Panc1 (cell line): ENCODE measurements around the gene HNRNPA1. TPM values are rescaled to one million over a fixed set of nuclear protein-coding genes. Genes with fewer than 3 reads are reported as not detected.

Experiments
- ATAC-seq: fragments of 200-7000 bp; cut with Tn5 transposase; 2 replicates; pipeline ENCODE4 v1.9.1; 2020; ENCODE audit warnings: mild to moderate bottlenecking, moderate library complexity
- BruUV-seq: library from RNA; stranded (reverse); fragments of 400-500 nt; replicated peaks from 2 replicates; lab custom pipeline; 2021; lab: Mats Ljungman, UMichigan
- CTCF ChIA-PET: fragments of 300-600 bp; sonication (Branson Sonifier 250); formaldehyde crosslinking; loops from one replicate; lab custom pipeline; 2022; ENCODE audit warnings: antibody characterized with exemption; lab: Charles Lee
- POLR2A ChIA-PET: fragments of 300-600 bp; sonication (Branson Sonifier 250); formaldehyde crosslinking; loops from one replicate; lab custom pipeline; 2022; ENCODE audit warnings: antibody characterized with exemption; lab: Charles Lee
- DNase-seq: peaks from one replicate; pipeline ENCODE4 v3.0.0-alpha.2; 2010; ENCODE audit warnings: low read depth, low spot score
- H3K27ac ChIP-seq: 2 replicates; pipeline ENCODE4 v1.5.1; 2011; ENCODE audit warnings: mild to moderate bottlenecking, low read length, inconsistent platforms
- H3K27me3 ChIP-seq: fragments of 200-500 bp; sonication (Bioruptor generic); 2 replicates; pipeline ENCODE4 v1.6.0; 2014; ENCODE audit warnings: low read length, inconsistent platforms; ENCODE audit not compliant: control insufficient read depth, insufficient read depth
- H3K36me3 ChIP-seq: fragments of 200-500 bp; sonication (Bioruptor generic); 2 replicates; pipeline ENCODE4 v1.5.1; 2014; ENCODE audit warnings: inconsistent platforms, mild to moderate bottlenecking, low read length, moderate library complexity; ENCODE audit not compliant: control insufficient read depth, insufficient read depth
- H3K4me1 ChIP-seq: 2 replicates; pipeline ENCODE4 v1.5.1; 2011; ENCODE audit warnings: inconsistent platforms, mild to moderate bottlenecking, low read length, moderate library complexity; ENCODE audit not compliant: control insufficient read depth, insufficient read depth
- H3K4me3 ChIP-seq, 2 experiments: 2 replicates each; pipeline ENCODE4 v1.5.1; 2011 to 2012; ENCODE audit warnings: low read depth in 2 of 2, low read length in 2 of 2, mild to moderate bottlenecking in 2 of 2, inconsistent platforms in 1 of 2, moderate library complexity in 1 of 2
- H3K9me3 ChIP-seq: fragments of 200-500 bp; sonication (Bioruptor generic); 2 replicates; pipeline ENCODE4 v1.5.1; 2014; ENCODE audit warnings: low read depth, mild to moderate bottlenecking, inconsistent platforms, low read length, moderate library complexity; ENCODE audit not compliant: control insufficient read depth, insufficient read depth
- POLR2AphosphoS5 ChIP-seq: IDR thresholded peaks from 2 replicates; pipeline ENCODE4 v1.6.1; 2012; ENCODE audit warnings: mild to moderate bottlenecking, low read depth, low read length, moderate library complexity
- REST ChIP-seq, 2 experiments: IDR thresholded peaks; 2 replicates each; pipeline ENCODE4 v1.6.1; 2011 to 2012; ENCODE audit warnings: low read depth in 2 of 2, control low read depth in 1 of 2, low read length in 1 of 2, mild to moderate bottlenecking in 1 of 2, moderate library complexity in 1 of 2; ENCODE audit not compliant: insufficient read depth in 1 of 2
- SIN3A ChIP-seq: IDR thresholded peaks from 2 replicates; pipeline ENCODE4 v1.6.1; 2012; ENCODE audit warnings: low read depth, mild to moderate bottlenecking, low read length, moderate library complexity, borderline replicate concordance; ENCODE audit not compliant: insufficient read depth
- TCF7L2 ChIP-seq: IDR thresholded peaks from 2 replicates; pipeline ENCODE4 v1.6.1; 2011; ENCODE audit warnings: mild to moderate bottlenecking, low read depth, low read length, inconsistent platforms
- in situ Hi-C: cut with HindIII; loops from 2 replicates; pipeline ENCODE4 v1.10.0; 2016; ENCODE audit warnings: low sequenced_read_pairs, low pct_unique_long_range_greater_than_20kb
- intact Hi-C: fragments of 100-400 bp; cut with micrococcal nuclease; formaldehyde crosslinking; loops from one replicate; pipeline ENCODE4 v1.10.0; 2022; ENCODE audit not compliant: unreplicated experiment
- total RNA-seq: library from RNA; stranded (reverse); gene quantifications from one replicate; pipeline ENCODE4 v1.2.1, GENCODE V29; 2021; ENCODE audit not compliant: unreplicated experiment

HNRNPA1 gene
- total RNA-seq, 1 experiment from 2014 or later, result 689 TPM

- POLR2A ChIA-PET, result no interaction called here
- Histone ChIP-seq H3K27me3 (no peaks in the 10 kb centered on the region), H3K4me1 (peaks cover 19% of the 10 kb centered on the region; the same call in 1 of the 2 replicates), H3K9me3 (no peaks in the 10 kb centered on the region), H3K27ac (no peak overlapping the region), H3K4me3 (no peak overlapping the region), H3K36me3 (no peaks in the 10 kb centered on the region; the same call in 1 of the 2 replicates)
- intact Hi-C loops, result no loop called here
- BruUV-seq, result no TSS peak
- no peak for ATAC-seq
- in situ Hi-C loops, result no loop called here
- no peak for DNase-seq
- no peak for TF ChIP-seq POLR2AphosphoS5
- no peak for TF ChIP-seq TCF7L2
- no peak for TF ChIP-seq SIN3A
- no peak for TF ChIP-seq REST (IDR thresholded peaks at IDR 0.05; ENCODE audit: insufficient read depth in 1 of 2, low read depth in 2 of 2, low read length in 1 of 2)
- CTCF ChIA-PET, result interaction anchor here (0.8 to 0.9 kb wide), 2 partner anchors 9 to 26 kb away, joined by 3 to 4 read pairs; partner anchors contain the start of gene COPZ1
These were observed 53.0 kb downstream of the HNRNPA1 start for GRCh38 chr12:54333420-54334034.

Other genes with a start within 250 kb of the HNRNPA1 start
- gene HOXC5, start 247.7 kb upstream of the HNRNPA1 start, total RNA-seq, result 5.0 TPM
- gene HOXC4, start 226.9 kb upstream of the HNRNPA1 start, total RNA-seq, result 22.7 TPM
- gene SMUG1, start 91.7 kb upstream of the HNRNPA1 start, total RNA-seq, result 43.3 TPM
- gene CBX5, start 604 bp upstream of the HNRNPA1 start, total RNA-seq, result 130 TPM
- gene NFE2, start 20.3 kb downstream of the HNRNPA1 start, total RNA-seq, result 0.26 TPM
- gene COPZ1, start 44.4 kb downstream of the HNRNPA1 start, total RNA-seq, result 175 TPM
- not detected for gene GPR84, start 83.8 kb downstream of the HNRNPA1 start, total RNA-seq
- 5.9 TPM for gene ZNF385A, start 104.0 kb downstream of the HNRNPA1 start, total RNA-seq
- gene ITGA5, start 138.5 kb downstream of the HNRNPA1 start, total RNA-seq, result 75.8 TPM
- 0.49 TPM for gene GTSF1, start 192.9 kb downstream of the HNRNPA1 start, total RNA-seq
- gene NCKAP1L, start 217.0 kb downstream of the HNRNPA1 start, total RNA-seq, result 0.33 TPM